Measurements from ENCODE around the gene SLC15A3.

GRCh38 chr11:60953781-60954180, 1.8 kb upstream of the SLC15A3 start:
- TF ChIP-seq, protein P1, sequence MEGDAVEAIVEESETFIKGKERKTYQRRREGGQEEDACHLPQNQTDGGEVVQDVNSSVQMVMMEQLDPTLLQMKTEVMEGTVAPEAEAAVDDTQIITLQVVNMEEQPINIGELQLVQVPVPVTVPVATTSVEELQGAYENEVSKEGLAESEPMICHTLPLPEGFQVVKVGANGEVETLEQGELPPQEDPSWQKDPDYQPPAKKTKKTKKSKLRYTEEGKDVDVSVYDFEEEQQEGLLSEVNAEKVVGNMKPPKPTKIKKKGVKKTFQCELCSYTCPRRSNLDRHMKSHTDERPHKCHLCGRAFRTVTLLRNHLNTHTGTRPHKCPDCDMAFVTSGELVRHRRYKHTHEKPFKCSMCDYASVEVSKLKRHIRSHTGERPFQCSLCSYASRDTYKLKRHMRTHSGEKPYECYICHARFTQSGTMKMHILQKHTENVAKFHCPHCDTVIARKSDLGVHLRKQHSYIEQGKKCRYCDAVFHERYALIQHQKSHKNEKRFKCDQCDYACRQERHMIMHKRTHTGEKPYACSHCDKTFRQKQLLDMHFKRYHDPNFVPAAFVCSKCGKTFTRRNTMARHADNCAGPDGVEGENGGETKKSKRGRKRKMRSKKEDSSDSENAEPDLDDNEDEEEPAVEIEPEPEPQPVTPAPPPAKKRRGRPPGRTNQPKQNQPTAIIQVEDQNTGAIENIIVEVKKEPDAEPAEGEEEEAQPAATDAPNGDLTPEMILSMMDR (IDR thresholded peaks at IDR 0.05) = no peak
- TF ChIP-seq ZBTB21 (CRISPR knock-in tag; IDR thresholded peaks at IDR 0.05; ENCODE audit: borderline replicate concordance) (no peak), FOXP1 (CRISPR knock-in tag; IDR thresholded peaks at IDR 0.05; ENCODE audit: borderline replicate concordance) (no peak), SP1 (CRISPR knock-in tag; conservative IDR thresholded peaks at IDR 0.05) (no peak), HMGA2 (CRISPR knock-in tag; IDR thresholded peaks at IDR 0.05) (no peak), IRF1 (CRISPR knock-in tag; IDR thresholded peaks at IDR 0.05) (no peak), GRHL2 (CRISPR knock-in tag; IDR thresholded peaks at IDR 0.05; ENCODE audit: insufficient replicate concordance, severe bottlenecking) (no peak)
- TF ChIP-seq, protein P2, sequence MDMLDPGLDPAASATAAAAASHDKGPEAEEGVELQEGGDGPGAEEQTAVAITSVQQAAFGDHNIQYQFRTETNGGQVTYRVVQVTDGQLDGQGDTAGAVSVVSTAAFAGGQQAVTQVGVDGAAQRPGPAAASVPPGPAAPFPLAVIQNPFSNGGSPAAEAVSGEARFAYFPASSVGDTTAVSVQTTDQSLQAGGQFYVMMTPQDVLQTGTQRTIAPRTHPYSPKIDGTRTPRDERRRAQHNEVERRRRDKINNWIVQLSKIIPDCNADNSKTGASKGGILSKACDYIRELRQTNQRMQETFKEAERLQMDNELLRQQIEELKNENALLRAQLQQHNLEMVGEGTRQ (CRISPR knock-in tag; IDR thresholded peaks at IDR 0.05) = no peak
- TF ChIP-seq, protein P3, sequence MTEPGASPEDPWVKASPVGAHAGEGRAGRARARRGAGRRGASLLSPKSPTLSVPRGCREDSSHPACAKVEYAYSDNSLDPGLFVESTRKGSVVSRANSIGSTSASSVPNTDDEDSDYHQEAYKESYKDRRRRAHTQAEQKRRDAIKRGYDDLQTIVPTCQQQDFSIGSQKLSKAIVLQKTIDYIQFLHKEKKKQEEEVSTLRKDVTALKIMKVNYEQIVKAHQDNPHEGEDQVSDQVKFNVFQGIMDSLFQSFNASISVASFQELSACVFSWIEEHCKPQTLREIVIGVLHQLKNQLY (CRISPR knock-in tag; IDR thresholded peaks at IDR 0.05) = no peak
